GM18873 (cell line): ENCODE data around the gene TPI1.

Source experiments
- ATAC-seq: cut with Tn5 transposase; IDR thresholded peaks from one replicate; pipeline ENCODE4 v1.9.1; 2021; ENCODE audit warnings: mild to moderate bottlenecking, moderate library complexity, moderate number of reproducible peaks; ENCODE audit not compliant: unreplicated experiment, low FRiP score

The TPI1 gene

GRCh38 chr12:6914246-6914946 lies 47.1 kb downstream of the TPI1 start, which contains the start of gene ENO2:
ENO2 (plus strand) TSS chr12:6914580; CDS start chr12:6915833, 1,253 bp downstream.
- ATAC-seq: no peak

- no peak for ATAC-seq
Observed at GRCh38 chr12:6914947-6915788, 47.8 kb downstream of the TPI1 start.

- no peak for ATAC-seq
Observed at GRCh38 chr12:6915789-6916285, 48.5 kb downstream of the TPI1 start.

GRCh38 chr12:6916426-6917200 lies 49.3 kb downstream of the TPI1 start:
- no peak for ATAC-seq

GRCh38 chr12:6917491-6918231 lies 50.3 kb downstream of the TPI1 start:
- ATAC-seq: no peak

- no peak for ATAC-seq
Observed at GRCh38 chr12:6919588-6919987, 52.3 kb downstream of the TPI1 start.
